ENCODE results near the gene CASP5.

DNA sequence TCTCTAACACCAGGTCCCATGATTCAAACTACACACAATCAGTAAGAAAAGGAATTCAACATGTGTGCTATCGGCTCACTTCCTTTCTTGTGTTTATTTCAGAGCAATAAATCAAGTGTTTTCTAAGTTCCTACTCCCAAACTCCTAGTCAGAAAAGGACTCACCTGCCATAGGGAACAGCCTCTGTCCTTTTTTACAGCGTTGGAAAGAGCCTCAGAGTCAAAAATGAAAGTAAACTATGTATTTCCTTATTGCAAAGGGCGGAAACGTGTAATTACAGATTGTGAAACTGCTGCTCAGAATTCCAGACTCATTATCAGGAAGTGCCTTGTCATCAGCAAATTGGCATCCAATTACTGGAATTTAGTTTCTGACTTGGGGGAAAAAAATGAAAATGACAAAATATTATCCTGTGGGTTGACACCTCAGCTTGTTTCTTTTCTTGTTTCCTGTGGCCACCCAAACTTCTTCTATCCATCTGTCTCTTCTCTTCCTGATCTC is 54.6 kb downstream of the CASP5 start, which contains the start of gene CASP4:
- TF ChIP-seq ZNF274 (IDR thresholded peaks at IDR 0.05; ENCODE audit: low read depth, low read length): no peak
- no peak for TF ChIP-seq YY1 (IDR thresholded peaks at IDR 0.05; ENCODE audit: insufficient read depth, insufficient read length)
- no peak for TF ChIP-seq SUZ12 (IDR thresholded peaks at IDR 0.05; ENCODE audit: extremely low read depth, insufficient read depth, insufficient read length)

Measured in NT2/D1 (cell line).